HL-60/S4 treated with retinoic acid at 250 ng/mL for 4 days and 3 days (cell line): ENCODE measurements around the gene SPTBN5.
"Not testable (repeated sequence)": the region's sequence is repeated elsewhere in the genome, so short reads cannot be mapped to it uniquely, and the experiment has no call there.

ENCODE experiments used
- in situ Hi-C: fragments of 300-500 bp; cut with MboI; formaldehyde crosslinking; loops from 2 replicates; pipeline ENCODE4 v1.7.0; 2022; ENCODE audit warnings: low sequenced_read_pairs

SPTBN5 gene

DNA sequence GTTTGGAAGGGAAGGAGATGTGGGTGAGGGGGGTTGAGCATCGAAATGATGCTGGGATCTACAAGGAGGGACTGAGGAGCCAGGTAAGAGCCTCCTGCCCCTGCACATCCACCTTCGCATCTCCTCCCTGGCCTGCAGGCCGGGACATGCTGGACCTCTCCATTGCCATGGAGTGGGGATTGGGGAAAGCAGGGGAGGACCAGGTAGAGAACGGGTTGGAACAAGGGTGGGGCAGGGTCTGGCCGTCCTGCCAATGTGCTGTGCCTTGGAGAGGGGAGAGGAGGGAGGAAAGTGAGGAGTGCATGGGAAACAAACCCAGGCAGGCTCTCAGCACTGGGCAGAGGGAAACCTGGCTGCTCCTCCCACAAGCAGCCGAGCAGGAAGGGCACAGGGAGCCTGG, 44.6 kb downstream of the SPTBN5 start:
- in situ Hi-C loops, result no loop called here

DNA sequence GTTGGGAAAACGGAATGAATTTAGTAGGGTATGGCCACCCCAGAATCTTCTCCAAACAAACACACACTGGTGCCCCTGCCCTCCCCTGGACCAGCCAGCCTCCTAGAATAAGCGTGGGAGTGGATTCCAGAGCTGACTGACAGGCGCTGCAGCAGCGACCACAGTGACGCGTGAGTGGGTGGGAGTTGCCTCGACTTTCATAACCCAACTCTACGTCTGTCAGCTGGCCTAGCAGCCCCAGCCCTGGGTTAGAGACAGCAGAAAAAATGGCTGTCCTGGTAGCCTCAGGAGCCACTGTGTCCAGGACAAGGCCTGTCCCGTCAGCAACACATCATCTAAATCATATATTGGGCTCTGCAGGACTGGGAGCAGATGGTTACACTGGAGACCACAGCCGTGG, 45.2 kb downstream of the SPTBN5 start:
- in situ Hi-C loops, result no loop called here

DNA sequence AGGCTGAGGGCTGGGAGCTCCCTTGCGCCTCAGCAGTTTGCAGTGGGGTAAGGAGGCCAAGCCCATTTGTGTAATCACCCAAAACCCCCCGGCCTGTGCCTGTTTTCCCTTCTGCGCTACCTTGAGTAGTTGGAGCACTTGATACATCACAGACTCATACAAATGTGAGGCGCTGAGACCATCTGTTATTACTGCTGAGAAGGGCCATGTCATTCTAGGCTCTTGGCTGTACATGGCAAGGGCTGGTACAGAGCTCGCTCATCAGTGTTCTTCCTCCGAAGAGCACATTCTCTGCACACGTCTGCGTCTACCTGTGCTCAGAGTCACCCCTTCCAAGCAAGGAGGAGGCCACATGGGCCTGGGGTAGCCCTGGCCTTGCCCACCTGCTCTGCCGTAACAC, 45.9 kb downstream of the SPTBN5 start:
- in situ Hi-C loops, result no loop called here

DNA sequence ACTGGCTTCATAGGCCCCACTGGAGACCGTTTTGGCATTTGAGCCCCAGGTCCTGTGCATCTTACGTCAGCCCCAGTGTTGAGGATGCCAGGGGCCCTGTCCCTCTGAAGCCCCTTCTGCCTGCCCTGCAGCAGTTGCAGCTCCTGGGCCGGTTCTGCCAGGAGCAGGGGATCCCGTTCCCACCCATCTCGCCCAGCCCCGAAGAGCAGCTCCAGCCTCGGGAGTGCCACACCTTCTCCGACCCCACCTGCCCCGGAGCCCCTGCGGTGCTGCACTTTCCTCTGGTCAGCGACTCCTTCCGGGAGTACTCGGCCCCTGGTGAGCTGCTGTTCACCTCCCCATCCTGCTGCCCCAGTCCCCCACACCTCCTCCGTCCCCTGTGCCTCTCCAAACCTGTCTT, 46.6 kb downstream of the SPTBN5 start:
- in situ Hi-C loops, result no loop called here

DNA sequence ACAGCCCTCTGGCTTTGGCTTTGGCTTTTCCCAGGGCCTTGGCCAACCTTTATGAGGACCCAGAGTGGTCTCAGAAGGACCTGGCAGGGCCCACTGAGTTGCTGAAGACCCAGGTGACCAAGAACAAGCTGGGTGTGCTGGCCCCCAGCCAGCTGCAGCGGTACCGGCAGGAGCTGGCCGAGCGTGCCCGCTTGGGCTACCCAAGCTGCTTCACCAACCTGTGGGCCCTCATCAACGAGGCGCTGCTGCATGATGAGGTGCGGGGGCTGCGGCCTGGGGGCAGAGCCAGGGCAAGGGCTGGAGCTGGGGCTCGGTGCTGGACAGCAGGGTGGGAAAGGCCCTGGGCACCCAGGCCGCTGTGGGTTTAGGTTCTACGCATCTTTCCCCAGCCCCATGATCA, 49.0 kb downstream of the SPTBN5 start:
- in situ Hi-C loops, result no loop called here

DNA sequence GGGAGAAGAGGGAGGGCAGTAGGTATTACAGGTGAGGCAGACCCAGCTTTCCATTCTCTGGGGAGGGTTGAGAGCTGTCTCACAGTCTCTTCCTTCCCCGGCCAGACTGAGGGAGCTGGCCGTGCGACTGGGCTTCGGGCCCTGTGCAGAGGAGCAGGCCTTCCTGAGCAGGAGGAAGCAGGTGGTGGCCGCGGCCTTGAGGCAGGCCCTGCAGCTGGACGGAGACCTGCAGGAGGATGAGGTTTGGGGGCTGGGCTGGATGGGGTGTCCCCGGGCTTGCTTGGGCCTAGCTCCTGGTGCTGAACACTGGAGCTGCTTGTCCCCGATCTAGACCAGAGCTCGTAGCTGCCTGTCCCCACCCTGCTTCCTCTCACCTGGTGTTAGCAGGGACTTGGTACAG, 50.3 kb downstream of the SPTBN5 start:
- in situ Hi-C loops, result no loop called here

DNA sequence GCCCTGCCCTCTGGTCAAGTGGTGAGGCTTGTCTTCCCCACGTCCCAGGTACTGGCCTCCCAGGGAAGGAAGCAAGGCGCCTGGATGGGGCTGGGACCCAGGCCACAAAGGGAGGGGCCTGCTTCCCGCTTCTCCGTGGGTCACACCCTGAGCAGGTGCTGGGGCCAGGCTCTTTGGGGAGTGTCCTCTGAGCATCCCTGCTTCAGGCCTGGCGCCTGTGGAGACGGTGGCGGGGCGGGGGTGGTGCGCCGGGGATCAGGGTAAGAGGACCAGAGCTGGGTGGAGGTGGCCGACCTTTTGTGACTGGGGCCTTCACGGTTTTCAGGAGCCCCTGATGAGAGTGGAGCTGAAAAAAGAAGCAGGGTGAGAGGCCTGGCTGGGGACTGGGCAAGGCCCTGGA, 51.6 kb downstream of the SPTBN5 start:
- in situ Hi-C loops, result no loop called here

DNA sequence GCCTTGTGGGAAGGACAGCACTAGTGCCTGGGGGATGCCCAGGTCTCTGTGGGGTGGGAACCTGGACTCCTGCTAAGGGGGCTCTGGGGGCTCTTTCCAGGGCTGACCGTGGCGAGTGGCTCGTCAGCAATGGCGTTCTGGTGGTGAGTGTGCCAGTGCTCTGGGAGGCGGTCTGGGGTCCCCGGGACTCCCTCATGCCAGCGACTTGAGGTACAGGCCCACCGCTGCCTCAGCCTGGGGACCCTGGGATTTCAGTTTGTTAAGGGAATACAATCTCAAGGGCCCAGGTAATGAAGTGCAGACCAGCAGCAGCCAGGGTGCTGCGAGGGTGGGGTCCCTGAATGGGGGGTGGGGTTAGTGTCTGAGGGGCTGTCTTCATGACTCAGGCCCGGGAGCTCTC, 52.7 kb downstream of the SPTBN5 start:
- in situ Hi-C loops, result no loop called here

DNA sequence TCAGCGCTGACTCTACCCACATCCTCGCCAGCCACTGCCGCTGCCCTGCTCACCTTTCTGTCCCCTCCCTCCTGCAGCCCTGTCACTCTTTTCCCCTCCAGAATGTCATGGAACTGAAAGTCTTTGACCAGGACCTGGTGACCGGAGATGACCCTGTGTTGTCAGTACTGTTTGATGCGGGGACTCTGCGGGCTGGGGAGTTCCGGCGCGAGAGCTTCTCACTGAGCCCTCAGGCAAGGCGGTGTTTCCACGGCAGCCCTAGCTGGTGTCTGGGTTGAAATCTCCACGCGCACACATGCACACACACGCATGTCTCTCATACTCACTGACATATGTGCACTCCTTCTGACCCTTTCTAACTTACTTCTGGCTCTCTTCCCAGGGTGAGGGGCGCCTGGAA, 53.2 kb downstream of the SPTBN5 start:
- in situ Hi-C loops, result no loop called here

DNA sequence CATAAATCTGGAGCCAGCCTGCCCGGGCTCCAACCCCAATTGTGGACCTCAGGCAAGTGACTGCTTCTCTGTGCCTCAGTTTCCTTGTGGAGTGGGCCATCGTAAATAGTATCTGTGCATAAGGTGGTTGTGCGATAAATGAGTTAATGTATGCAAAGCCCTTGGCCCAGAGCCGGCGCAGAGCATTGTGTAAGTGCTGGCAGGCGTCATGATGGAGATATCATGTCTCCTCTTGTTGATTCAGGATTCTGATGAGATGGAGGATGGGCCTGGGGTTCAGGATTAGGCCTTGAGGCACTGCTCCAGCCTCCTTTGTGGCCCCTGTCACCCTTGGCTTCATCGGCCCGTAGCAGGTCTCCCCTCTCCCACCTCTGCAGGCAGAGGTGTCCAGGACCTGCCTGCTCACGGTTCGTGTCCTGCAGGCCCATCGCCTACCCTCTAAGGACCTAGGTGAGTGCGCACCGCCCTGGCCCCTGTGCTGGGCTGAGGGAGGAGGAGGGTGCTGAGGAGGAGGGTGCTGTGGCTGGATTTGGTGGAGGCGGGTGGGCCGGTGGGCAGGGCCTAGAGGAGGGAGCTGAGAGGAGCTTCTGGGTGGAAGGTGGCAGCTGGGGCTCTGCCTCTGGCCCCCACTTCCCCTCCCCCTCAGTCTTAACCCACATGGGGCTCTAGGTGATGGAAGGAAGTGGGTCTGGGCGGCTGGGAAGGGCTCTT, 53.9 kb downstream of the SPTBN5 start:
- in situ Hi-C loops, result no loop called here

DNA sequence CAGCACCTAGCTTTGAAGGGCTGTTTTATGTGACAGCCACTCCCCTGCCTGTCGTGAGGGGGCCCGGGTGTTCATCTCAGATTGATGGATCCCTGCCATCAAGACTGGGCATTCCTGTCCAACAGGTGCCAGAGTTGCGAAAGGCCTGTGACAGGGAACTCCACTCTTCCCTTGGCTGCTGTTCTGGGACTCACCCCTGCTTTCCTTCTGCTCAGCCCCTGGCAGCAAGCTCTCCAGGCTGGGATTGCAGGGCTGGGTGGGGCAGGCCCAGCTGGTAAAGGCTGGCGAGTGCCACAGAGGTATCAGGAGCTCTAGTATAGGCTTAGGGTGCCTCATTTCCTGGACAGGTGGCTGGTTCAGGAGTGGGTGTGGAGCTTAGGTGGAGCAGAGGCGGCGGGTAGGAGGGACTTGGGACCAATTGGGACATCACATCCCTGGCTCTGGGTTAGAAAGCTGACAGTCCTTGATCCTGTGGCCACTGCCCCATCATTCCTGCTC, 55.4 kb downstream of the SPTBN5 start, which contains the start of gene PLA2G4B:
TSS of gene PLA2G4B (plus strand) at position 448 of the 498 bp plus-strand sequence. CDS start 67 bp downstream, outside the sequence.
- in situ Hi-C loops, result no loop called here

DNA sequence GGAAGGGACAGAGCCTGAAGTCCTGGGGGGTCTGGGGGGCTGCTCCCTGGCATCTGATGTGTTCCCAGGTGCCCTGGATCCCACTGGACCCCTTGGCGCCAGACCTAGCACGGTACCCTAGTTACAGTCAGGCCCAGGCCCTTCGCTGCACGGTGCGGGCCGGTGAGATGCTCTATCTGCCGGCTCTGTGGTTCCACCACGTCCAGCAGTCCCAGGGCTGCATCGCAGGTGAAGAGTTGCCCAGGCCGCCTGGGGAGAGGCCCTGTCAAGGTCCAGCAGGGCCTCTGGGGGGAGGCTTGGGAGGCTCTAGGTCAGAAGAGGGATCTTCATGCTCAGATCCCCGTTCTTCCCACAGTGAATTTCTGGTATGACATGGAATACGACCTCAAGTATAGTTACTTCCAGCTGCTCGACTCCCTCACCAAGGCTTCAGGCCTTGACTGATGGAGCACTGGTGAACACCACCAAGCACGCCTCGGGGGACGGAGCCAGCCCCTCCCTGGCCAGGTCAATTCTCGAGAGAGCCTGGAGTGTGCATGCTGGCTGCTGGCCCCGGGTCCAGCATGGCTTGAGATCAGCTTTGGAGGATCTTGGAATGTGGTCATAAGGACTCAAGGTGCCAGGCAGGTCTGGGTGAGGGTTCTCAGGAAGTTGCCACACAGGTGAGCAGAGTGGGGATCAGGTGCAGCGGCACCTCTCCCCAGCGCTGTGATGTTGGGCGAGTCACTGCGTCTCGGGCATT, 57.0 kb downstream of the SPTBN5 start:
- in situ Hi-C loops, result no loop called here

DNA sequence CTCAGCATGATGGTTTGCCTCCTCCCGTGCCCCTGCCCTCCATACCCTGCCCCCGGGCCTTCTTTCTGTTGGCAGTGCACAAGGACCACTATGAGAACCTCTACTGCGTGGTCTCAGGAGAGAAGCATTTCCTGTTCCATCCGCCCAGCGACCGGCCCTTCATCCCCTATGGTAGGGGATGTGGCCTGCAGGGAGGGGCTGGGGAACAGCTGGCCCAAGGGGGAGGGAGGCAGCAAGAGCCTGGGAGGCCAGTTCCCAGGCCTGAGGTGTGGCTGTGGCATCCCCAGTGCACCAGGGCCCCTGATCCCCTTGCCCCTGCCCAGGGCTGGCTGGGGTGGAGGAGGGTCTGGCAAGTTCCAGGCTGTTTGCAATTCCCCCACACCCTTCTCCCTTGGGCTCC, 57.8 kb downstream of the SPTBN5 start:
- in situ Hi-C loops, result no loop called here

DNA sequence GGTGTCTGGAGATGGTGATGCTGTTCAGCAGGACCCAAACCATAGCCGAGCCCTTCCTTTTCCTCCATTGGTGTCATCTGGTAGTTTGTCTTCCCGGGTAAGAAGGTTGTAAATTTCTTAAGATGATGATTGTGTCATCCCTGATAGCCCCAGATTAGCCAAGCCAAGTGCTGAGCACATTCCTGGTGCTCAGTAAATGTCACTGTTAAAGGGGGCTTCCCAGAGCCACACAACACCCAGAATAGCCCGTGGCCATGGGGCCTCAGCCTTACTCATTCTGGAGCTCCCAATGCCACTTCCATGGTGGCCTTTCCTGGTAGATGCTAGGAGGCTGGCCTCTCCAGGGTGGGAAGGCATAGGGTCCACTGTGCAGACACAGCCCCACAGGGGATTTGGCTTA, 59.8 kb downstream of the SPTBN5 start:
- in situ Hi-C loops, result no loop called here

DNA sequence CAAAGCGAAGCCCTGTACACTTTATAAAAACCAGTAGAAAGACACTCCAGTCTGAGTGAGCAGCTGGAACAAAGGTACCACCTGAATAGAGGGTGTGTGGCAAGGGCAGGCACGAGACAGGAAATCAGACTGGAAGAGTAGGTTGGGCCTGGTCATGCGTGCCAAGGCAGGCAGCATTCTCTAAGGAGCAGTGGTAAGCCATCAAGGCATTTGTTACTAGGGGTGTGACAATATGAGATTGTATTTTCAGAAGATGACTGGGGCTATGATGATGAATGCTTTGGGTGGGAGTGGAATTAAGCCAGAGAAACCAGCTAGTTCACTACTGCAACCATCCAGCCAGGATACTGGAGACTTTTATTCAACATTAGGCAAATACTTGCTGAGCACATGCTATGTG, 61.0 kb downstream of the SPTBN5 start:
- in situ Hi-C loops, result no loop called here

DNA sequence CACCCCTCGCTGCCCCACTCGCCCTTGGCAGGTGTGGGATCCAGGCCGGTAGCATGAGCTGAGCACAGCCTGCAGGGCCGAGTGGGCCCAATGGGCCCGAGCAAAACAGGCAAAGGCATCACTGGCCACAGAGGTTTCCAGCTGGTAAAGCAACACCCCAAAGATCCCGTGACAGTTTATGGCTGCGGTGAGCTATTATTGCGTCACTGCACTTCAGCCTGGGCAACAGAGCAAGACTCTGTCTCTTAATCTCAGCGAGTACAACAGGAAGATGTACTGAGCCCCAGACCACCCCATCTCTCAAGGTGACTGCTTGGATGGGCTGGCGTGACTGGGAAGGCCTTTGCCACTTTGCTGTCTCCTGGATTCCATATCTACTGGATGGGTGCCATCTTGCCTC, 61.6 kb downstream of the SPTBN5 start:
- in situ Hi-C loops, result no loop called here

DNA sequence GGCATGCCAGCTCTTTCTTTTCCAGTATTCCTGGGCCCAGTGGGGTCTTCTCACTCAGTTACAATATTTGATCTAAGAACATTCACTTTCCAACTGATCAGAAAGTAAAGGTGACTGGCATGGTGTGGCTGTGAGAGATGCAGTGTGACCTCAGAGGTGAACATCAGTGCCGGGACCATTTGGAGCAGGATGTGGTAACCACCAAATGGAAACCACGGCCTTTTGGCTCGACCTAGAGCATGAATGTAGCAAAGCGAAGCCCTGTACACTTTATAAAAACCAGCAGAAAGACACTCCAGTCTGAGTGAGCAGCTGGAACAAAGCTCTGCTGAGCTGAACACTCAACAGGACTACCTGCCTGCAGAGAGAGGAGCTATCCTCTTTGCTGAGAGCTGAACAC, 62.6 kb downstream of the SPTBN5 start:
- in situ Hi-C loops, result not testable (repeated sequence)

DNA sequence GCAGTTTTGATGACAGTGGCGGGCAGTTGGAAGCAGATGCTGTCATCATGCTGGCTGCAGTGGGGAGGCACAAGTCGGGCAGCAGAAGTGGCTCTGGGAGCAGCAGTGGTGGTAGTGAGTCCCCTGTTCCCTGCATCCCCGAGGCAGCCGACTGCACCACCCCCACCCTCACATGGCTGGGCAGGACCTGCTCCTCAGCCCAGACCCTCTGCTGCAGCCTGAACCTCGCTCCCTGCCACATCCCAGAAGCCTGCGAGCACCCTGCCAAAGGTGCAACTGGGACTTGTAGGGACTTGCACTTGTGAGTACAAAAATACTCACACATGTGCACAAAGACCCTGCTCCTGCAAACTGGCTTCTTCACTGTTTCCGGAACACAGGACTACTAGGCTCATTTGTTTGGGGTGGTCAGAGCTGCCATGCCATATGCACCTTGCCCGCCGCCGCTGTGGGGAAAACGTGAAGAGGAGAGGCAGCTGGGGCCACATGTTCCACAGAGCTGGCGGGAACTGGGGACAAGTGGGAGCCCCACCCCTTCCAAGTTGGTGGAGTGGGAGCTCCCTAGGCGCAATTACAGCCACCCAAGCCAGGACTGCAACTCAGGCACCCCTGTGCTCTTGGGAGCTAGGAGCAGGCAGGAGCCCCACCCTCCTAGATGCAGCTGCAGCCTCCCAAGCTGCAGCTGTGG, 63.8 kb downstream of the SPTBN5 start:
- in situ Hi-C loops, result no loop called here

DNA sequence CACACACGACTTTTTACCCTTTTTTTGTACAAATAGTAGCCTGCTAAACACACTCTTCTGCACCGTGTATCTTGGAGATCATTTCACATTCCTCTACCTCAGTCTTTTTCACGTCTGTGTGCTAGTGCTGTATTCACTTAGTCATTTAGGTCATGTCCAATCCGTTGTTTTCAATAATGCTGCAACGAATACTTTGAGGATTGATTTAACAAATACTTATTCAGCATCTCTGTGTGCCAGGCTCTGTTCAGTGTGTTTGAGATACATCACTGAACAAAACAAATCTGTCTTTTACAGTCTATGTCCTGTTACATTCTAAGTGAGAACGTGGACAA, 65.1 kb downstream of the SPTBN5 start:
- in situ Hi-C loops, result no loop called here

DNA sequence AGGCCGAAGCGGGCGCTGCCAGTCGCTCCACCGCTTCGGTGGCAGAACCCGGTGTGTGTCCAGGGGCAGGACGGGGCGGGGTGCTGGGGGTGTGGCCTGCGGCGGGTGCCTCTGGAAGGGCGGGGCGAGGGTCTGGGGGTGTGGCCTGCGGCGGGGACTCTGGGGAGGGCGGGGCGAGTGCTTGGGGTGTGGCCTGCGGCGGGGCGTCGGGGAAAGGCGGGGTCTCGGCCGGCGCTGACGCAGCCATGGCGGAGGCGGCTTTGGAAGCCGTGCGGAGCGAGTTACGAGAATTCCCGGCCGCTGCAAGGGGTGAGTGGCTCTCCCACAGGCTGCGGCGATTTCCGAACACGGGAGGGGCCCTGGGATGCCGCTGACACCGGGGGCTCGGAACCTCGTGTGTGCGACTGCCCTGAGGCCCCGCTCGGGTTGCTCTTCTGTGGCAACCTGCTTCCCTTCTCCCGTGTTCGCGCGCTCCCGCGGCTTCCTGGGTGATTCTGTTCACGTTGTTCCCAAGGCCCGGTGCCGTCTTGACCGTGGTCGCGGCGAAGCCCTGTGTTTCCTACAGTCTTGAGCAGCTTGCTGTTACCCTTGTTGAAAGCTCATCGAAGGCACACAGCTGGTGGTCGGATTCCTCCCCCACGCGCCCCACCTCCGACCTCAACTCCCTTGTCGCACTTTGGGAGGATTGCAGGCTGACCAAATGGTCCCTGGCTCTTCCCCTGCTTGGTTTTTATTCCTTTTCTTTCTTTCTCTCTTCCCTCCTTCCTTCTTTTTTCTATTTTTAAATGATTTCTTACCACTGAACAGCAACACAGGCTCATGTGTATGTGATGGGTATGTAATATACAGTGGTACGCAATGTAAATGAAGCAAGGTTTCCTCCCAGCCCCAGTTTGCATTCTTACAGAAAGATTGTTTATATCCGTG, 65.7 kb downstream of the SPTBN5 start, which contains the start of gene JMJD7:
TSS of gene JMJD7 (plus strand) at position 213 of the 927 bp plus-strand sequence. CDS start at position 246, 33 bp downstream.
- in situ Hi-C loops, result no loop called here
